SHP77 treated with DMSO at 0.1 percent for 48 hours (cell line): ENCODE results near the gene ACBD4.
A peak's percentile ranks its signal among the peaks of the same experiment; 100 is the strongest.
"Not testable (repeated sequence)": the region's sequence is repeated elsewhere in the genome, so short reads cannot be mapped to it uniquely, and the experiment has no call there.

Experiments
- DNase-seq: peaks from one replicate; lab custom pipeline; 2025; lab: John Stamatoyannopoulos, UW

The ACBD4 gene

DNA sequence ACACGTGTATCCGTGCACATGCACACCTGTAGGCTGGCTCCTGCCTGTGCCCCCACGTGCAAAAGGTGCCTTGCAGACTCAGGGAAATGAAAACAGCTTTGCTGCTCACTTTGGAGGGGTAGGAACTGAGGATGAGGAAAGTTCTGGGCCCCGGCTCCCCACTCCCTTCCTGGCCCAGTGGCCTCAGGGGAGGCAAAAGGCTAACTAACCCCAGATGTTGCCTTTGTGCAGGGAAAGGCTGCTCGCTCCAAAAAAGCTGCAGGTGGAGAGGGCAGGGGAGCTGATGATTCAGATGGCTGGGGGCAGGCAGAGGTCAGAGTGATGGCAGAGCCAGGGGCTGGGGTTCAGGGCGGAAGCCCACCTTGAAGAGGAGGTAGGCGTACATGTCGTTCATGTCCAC is 15.5 kb upstream of the ACBD4 start:
- DNase-seq, result no peak

DNA sequence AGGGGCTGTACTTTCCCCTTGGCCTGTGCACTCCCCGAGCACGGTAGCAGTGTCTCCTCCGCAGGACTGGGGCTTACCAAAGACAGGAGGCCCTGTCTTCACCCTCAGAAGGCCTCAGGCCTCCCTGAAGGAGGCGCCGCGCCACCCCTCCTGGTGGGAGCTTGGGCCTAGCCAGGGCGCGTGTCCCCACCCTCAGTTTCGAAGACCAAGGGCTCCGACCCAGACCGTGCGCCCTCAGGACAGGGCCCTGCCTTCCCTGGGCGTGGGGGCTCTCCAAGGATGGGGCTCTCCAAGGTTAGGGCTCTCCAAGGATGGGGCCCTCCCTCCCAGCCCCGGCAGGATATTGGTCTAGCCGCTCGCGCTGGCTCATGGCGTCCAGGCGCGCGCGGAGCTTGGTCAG is 14.9 kb upstream of the ACBD4 start:
- DNase-seq, result no peak

DNA sequence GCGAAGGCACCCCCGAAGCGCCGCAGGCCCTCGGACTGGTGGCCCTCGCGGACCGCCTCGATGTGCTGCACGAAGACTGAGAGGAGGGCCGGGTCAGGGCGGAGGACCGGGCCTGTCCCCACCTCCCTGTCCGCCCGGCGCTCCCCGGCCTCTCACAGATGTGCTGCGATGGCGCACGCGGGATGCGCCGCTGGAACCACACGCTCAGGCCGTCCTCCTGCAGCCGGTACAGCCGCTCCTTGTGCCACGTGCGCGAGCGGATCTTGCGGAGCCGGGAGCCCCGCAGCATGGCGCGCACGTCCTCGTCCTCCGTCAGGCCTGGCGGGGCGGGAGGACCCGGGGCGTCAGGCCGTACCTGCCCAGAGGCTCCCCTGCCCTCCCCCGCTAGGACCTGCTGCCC is 14.4 kb upstream of the ACBD4 start:
- DNase-seq, result no peak

DNA sequence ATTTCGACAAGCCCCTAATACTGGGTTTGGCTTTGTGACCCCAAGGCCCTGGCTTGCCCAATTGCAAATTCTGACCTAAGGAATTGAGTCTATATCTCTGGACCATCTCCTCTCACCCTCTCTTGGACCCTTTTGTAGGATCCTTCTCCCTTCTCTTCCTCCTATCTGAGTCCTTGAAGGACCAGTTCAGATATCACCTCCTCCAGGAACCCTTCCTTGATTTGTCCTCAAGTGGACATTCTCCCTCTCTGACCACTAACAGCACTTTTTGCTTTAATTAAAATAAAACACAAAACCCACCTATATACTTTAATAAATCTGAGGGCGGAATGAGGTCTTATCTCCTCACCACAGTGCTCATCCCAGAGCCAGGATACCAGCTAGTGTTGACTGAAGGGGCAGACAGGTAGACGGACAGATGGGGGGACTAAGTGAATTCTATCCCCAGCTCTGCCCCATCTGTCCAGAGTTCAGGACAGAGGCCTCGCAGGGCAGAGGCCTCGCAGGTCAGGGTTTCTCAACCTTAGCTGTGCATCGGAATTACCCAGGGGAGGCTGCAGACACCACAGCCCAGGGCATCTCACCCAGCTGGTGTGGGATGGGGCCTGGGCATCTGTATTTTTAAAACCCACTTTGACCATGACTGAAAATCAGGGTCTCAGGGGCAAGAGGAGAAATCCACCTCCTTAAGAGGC is 12.3 kb upstream of the ACBD4 start:
- DNase-seq, result no peak

DNA sequence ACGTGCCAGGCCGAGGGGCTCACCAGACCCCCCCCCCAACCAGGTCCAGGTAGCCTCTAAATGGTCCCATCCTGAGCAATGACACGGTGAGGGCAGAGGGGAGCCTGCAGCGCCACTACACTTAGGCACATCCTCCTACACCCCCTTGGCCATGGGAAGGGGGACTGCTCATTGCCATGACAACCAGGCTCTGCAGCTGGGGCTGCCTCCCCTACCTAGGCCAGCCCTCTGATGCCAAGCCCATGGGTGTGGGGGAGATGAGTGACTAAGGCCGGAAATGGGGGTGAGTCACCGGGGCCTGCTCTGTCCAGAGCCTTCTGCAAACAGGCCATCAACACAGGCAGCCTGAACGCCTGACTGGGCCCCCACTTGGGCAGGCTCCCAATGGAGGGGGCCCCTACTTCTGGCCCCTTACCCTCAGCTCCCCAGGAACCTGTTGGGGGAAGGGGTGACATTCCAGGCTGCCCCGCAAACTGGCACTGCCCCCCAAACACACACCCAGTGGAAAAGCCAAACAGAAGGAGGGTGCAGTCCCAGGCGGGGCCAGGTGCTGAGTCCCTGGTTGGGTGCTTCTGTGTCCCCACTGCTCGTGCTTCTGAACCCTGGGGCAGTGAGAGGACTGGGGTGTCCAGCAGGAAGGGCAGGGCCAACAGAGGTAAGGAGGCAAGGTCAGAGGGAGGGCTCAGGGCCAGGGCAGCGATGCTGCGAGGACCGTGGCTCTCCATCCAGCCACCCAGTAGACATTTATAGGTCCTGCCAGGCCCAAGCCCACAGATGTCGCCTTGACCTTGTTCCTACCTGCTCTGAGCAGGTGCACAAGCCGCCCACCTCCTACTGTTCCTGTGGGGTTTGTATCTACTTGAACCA is 11.3 kb upstream of the ACBD4 start:
- no peak for DNase-seq

DNA sequence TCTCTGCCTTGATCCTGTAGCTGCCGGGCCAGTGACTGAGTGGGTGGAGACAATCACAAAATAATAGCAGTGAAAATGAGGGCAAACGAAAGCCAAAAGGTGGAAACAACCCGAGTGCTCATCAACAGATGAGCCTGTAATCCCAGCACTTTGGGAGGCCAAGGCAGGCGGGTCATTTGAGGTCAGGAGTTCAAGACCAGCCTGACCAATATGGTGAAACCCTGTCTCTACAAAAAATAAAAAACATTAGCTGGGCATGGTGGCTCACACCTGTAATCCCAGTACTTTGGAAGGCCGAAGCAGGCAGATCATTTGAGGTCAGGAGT is 10.7 kb upstream of the ACBD4 start:
- not testable (repeated sequence) for DNase-seq

DNA sequence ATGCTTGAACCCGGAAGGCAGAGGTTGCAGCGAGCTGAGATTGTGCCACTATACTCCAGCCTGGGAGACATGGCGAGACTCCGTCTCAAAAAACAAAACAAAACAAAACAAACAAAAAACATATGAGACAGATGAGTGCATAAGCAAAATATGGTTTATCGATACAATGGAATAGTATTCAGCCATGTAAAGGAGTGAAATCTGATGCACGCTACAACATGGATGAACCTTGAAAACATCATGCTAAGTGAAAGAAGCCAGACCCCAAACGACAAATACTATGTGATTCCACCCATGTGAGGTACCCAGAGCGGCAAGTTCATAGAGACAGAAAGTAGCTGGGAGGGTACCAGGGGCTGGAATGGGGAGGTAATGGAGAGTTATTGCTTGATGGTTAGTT is 10.0 kb upstream of the ACBD4 start:
- DNase-seq, result no peak

DNA sequence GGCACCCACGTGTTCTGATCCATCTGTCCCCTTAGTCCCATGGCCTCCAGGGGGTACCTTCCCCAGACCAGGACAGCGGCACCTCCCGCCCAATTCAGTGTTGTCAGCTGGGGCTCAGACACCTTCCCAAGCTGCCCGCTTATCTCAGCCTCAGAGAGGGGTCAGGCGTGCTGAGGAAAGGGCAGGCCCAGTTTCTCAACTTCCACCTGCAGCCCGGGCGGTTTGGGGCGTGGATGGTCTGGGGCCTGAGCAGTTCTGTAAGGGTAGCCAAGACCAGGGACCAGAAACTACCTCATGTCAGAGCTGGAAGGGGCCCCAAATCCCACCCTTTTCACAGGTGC is 8.3 kb upstream of the ACBD4 start:
- no peak for DNase-seq

DNA sequence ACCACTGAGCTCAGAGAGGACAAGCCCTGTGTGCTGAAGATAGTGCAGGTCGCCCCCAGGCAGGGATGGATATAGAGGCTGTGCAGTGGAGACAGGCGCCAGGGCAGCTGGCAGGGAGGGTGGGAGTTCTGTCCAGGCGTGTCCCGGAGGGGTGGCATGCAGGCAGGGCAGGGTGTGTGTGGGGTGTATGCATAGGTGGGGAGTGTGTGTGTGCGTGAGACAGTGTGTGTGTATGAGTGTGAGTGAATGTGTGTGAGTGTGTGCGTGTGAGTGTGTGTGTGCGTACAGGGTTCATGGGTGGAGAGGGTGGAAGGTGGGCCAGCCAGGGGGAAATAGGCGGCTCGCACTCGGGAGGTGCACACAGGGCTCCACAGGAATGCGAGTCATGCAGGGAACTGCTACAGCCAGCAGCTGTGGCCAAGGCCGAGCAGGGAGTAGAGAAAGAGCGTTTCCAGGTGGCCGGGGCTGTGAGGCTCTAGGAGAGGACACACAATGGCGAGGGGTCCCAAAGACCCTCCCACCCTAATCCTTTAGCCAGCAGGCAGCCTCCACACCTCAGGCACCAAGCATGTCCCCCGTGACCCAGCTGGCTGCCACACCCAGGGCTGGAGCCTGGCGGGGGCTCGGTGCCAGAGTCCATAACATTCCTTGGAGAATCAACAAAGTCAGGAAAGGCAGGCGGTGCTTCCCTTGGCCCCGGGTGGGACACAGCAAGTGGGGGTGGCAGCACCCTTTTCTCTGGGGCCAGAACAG is 7.8 kb upstream of the ACBD4 start:
- no peak for DNase-seq

DNA sequence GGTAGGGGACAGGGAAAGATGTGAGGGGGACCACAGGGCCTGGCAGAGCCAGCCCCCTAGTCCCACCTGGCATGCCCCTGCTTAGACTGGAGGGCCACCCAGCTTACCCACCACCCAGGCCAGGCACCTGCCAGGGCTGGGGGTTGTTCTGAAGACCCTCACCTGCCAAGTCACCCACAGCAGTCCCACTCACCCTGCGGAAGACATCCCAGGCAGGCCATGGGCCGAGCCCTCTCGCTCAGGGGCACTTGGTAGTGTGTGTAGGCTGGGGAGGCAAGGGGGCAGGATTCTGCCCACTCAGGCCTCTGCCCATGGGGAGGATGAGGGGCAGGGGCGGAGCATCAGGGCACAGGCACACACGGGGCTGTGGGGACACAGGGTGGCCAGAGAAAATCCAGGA is 7.2 kb upstream of the ACBD4 start:
- DNase-seq, result no peak

DNA sequence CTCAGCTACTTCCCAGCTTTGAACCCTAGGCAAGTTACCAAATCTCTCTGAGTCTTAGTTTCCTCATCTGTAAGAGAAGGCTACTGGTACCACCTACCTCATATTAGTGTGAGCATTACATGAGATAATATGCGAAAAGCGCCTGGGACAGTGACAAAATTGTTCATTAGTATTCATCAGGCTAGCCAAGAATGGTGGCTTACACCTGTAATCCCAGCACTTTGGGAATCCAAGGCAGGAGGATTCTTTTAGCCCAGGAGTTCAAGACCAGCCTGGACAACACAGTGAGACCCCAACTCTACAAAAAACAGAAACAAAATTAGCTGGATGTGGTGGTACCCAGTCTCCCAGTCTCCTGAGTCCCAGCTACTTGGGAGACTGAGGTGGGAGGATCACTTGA is 6.5 kb upstream of the ACBD4 start:
- DNase-seq, result no peak

DNA sequence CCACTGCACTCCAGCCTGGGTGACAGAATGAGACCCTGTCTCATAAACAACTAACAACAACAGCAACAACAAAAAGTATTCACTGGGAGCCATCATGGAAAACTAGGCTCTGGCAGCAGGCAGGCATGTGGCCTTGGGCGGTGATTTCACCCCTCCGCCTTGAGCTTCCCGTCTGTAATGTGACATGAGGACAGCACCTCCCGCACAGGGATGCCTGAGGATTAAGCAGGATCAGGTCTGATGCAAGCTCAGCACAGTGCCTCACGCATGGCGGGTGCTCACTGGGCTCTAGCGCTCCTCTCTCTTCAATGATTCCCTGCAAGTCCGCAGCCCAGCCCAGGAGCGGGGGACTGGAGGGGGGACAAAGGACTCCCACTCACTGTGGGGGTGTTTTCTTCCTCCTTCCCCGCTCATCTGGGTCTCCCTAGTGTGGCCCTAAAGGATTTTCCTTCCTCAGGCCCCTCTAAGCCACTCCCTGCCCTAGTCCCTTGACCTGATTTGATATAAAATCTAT is 6.0 kb upstream of the ACBD4 start:
- DNase-seq, result no peak

DNA sequence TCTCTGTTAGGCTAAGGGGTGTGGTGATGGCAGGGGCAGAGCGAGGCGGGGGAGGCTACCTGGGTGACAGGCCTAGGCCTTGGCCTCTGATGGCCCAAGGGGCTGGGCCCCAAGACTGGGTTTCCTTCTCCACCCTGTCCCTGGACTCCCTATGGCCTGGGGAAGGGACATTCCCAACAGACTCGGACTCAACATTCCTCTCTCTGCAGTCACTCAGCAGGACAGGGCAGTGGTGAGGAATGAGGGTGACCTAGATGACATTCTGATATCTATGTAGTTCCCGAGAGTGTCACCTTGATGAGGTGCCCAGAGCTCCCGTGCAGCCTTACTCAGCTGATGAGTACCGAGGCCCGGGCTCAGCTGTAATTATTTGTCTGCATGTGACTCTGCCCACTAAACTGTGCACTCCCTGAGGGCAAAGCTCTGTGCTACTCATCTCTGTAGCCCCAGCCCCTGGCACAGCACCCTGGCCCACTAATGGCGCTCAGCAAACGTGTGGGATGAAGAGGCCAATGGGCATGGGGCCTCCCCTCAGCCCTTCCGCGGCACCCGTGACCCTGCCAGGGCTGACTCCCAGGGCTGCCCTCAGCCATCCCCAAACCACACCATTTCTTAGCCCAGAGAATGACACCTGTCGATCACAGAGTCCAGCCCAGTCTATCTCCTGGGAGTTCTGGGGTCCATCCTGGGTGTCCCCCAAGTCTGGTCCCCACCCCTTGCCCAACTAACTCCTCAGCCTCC is 5.4 kb upstream of the ACBD4 start:
- DNase-seq, result no peak

DNA sequence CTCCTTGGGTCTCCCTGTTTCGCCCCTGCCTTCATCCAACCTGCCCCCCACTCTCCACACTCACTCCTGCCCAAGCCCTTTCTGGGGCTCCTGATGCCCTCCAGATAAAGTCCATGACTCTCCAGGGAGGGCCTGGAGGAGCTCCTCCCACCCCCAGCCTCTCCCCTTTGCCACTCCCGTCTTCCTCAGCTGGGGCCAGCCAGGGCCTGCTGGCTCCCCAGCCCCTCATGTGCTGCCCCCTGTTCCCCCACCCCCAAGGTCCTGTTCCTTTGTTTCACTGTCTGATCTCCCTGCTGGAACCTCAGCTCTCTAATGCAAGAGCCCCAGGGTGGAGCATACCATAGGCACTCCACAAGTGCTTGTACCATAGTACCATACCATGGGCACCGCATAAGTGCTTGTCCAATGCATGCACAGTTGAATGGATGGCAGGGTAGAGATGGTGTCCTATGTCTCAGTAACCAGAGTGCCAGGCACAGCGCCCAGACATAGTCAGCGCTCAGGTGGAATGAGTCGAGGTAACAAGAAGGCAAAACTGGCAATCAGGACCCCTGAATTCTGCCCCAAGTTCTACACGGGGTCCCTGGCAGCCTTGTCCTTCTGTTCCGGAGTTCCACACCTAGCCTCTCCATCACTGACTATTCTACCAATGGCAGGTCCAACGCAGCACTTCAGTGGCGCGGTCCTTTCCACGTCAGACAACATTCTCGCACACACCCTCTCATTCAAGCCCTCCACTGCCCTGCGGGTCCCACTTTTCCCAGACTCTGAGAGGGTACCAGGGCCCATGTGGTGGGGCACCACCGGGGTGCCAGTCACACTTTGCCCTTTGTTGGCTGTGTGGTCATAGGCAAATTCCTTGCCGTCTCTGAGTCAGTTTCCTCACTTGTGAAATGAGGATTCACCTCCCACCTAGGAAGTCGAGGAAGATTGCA is 4.5 kb upstream of the ACBD4 start:
- no peak for DNase-seq

DNA sequence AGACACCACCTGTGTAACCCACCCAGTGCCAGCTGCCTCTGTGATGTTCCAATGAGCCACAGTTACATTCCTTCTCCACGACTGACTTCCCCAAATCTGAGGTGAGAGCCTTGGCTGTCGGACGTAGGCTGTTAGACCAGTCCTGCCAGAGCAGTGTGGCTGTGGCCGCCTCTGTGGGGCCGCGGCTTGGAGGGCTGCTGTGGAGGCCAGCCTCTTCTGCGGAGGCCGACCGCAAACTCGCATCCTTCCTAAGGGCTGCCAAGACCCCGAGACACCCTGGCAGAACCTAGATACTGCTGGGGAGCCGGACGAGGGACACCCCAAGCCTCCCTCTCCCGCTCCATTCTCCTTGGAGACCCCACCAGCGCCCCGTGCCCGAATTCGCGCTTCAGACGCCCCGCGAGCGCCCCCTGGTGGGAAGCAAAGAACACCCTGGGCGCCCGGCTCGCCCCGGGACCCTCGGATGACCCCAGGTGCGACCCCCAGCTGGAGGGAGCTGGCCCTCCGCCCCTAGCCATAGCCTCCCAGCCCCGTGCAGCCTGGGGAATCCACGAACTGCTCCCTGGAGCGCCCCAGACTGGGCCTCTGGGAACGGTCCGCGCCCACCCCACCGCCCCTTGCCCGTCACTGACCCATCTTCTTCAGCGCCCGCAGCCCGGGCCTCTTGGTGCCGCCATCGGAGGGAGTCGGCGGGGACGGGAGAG is 3.7 kb upstream of the ACBD4 start:
- DNase-seq, result no peak

DNA sequence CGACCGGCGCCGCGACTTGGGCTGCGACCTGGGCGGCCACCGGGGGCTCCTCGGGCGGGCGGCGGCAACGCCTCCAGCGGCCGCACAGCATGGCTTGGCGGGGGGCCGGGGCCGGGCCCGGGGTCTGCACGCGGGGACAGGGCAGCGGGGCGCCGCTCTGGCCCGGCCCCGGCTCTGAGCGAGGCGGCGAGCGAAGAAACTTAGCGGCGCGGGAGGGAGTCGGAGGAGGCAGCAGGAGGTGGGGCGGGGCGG is 3.2 kb upstream of the ACBD4 start, which contains the start of gene PLCD3:
TSS of gene PLCD3 (minus strand) at position 196 of the 252 bp plus-strand sequence. CDS start at position 91, 105 bp downstream.
- no peak for DNase-seq

DNA sequence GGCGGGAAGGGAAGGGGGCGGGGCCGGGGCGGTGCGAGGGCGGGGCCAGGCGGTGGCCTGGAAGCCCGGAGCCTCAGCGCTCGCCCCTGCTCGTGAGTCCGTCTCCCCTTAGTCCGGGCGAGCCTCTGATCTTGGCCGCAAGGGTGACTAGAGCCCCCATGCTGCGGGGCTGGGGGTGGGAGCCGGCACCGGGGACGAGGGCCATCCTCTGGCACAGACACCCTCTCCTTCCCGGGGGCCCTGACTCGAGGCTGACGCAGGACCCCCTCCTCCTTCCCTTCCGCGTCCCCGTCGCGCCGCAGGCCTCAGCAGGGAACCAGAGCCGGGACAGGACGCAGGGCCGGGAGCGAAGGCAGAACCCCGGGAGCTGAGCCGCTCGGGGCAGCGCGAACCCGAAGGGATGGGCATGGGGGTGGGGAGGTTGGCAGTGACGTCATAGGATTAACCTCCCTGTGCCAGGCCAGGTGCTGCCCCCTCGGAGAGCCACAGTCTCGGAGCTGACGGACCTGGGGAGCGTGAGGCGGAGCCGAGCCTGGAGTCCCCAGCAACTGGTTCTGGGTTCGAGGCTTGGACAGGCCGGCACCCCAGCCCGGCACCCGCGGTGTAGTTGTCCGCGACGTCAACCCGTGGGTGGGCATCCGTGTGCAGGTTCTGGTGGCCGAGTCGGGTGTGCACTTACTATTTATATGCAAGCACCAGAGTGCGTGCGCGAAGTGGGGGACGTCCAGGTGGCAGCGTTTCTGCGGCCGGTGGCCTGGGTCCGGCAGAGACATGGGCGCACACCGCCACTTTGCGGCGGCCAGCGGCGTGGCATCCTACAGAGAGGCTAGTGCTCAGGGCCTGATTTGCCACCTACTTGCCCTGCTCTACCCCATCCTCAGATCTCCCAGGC is 2.7 kb upstream of the ACBD4 start:
- peak; percentile 58 for DNase-seq

DNA sequence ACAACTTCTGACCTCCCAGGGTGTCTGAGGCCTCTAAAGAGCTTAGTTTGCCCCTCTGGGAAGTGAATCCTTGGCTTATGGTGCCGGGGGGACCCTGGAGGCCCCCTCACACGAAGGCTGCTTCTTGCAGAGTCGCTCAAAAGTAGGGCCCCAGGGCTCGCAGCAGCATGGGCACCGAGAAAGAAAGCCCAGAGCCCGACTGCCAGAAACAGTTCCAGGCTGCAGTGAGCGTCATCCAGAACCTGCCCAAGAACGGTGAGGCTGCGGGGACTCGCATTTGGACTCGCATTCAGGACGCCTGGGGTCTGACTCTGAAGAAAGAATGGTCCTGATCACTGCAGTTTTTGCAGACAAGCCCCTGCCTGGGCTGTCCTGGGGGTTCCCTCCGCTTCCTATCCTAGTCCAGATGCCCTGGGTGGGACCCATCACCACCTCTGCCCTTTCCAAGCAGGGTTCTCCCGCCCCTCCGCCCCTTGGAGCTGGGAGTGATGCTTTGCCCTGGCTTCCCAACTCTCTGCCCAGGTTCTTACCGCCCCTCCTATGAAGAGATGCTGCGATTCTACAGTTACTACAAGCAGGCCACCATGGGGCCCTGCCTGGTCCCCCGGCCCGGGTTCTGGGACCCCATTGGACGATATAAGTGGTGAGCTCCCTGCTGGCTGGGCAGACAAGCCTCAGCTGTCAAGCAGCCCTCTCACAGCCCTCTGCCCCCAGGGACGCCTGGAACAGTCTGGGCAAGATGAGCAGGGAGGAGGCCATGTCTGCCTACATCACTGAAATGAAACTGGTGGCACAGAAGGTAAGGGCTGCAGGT is 698 bp downstream of the ACBD4 start:
- DNase-seq, result no peak
